H9 (cell line): Measurements from ENCODE around the gene B4GALNT2. TPM values are rescaled to one million over a fixed set of nuclear protein-coding genes. Genes with fewer than 3 reads are reported as not detected.

Experiments
- DNase-seq: peaks from one replicate; pipeline ENCODE4 v3.0.0-alpha.2; 2017
- H2AFZ ChIP-seq: one replicate; pipeline ENCODE4 v1.6.1; 2013; ENCODE audit warnings: mild to moderate bottlenecking, low read length, control low read depth, moderate library complexity
- H2AK5ac ChIP-seq: 2 replicates; pipeline ENCODE4 v1.6.1; 2013; ENCODE audit warnings: low read length, control low read depth, mixed read lengths; ENCODE audit not compliant: insufficient read length
- H2BK120ac ChIP-seq: one replicate; pipeline ENCODE4 v1.6.1; 2013; ENCODE audit warnings: low read depth, mild to moderate bottlenecking, low read length, control low read depth, inconsistent platforms; ENCODE audit not compliant: poor library complexity, severe bottlenecking
- H2BK12ac ChIP-seq: 2 replicates; pipeline ENCODE4 v1.6.1; 2013; ENCODE audit warnings: low read length, control low read depth, mixed read lengths, low read depth; ENCODE audit not compliant: insufficient read length
- H2BK15ac ChIP-seq: 2 replicates; pipeline ENCODE4 v1.6.1; 2013; ENCODE audit warnings: low read depth, low read length, control low read depth
- H2BK20ac ChIP-seq: one replicate; pipeline ENCODE4 v1.6.1; 2013; ENCODE audit warnings: low read depth, mild to moderate bottlenecking, low read length, control low read depth, inconsistent platforms; ENCODE audit not compliant: poor library complexity, severe bottlenecking
- H2BK5ac ChIP-seq: 2 replicates; pipeline ENCODE4 v1.6.1; 2013; ENCODE audit warnings: low read length, control low read depth, mixed read lengths; ENCODE audit not compliant: insufficient read length
- H3K14ac ChIP-seq: 2 replicates; pipeline ENCODE4 v1.6.1; 2013; ENCODE audit warnings: low read length, control low read depth; ENCODE audit not compliant: insufficient read depth
- H3K18ac ChIP-seq: 2 replicates; pipeline ENCODE4 v1.6.1; 2013; ENCODE audit warnings: low read depth, mild to moderate bottlenecking, mixed read lengths, low read length, control low read depth; ENCODE audit not compliant: insufficient read length
- H3K23ac ChIP-seq: 2 replicates; pipeline ENCODE4 v1.6.1; 2013; ENCODE audit warnings: low read length, control low read depth, mixed read lengths, low read depth; ENCODE audit not compliant: insufficient read length
- H3K23me2 ChIP-seq: 2 replicates; pipeline ENCODE4 v1.6.1; 2013; ENCODE audit warnings: low read depth, mild to moderate bottlenecking, mixed read lengths, low read length, control low read depth; ENCODE audit not compliant: insufficient read length, poor library complexity, severe bottlenecking
- H3K27ac ChIP-seq: 2 replicates; pipeline ENCODE4 v1.5.1; 2013; ENCODE audit warnings: low read length, control low read depth, mixed read lengths, low read depth; ENCODE audit not compliant: insufficient read length
- H3K27me3 ChIP-seq: 2 replicates; pipeline ENCODE4 v1.6.1; 2013; ENCODE audit warnings: low read length, control low read depth, inconsistent platforms; ENCODE audit not compliant: insufficient read depth
- H3K4ac ChIP-seq: 2 replicates; pipeline ENCODE4 v1.6.1; 2013; ENCODE audit warnings: low read depth, mild to moderate bottlenecking, control low read depth, inconsistent platforms, low read length, moderate library complexity
- H3K4me1 ChIP-seq: 2 replicates; pipeline ENCODE4 v1.6.1; 2013; ENCODE audit warnings: low read length, control low read depth, inconsistent platforms; ENCODE audit not compliant: insufficient read depth
- H3K4me2 ChIP-seq: 2 replicates; pipeline ENCODE4 v1.6.1; 2013; ENCODE audit warnings: low read length, control low read depth, mixed read lengths; ENCODE audit not compliant: insufficient read length, insufficient read depth
- H3K56ac ChIP-seq: 2 replicates; pipeline ENCODE4 v1.6.1; 2013; ENCODE audit warnings: low read depth, mild to moderate bottlenecking, mixed read lengths, low read length, control low read depth; ENCODE audit not compliant: insufficient read length
- H3K79me1 ChIP-seq: 2 replicates; pipeline ENCODE4 v1.6.1; 2013; ENCODE audit warnings: low read depth, mild to moderate bottlenecking, moderate library complexity, low read length, control low read depth, inconsistent platforms; ENCODE audit not compliant: insufficient read depth, poor library complexity, severe bottlenecking
- H3K79me2 ChIP-seq: 2 replicates; pipeline ENCODE4 v1.6.1; 2013; ENCODE audit warnings: low read length, control low read depth, inconsistent platforms; ENCODE audit not compliant: insufficient read depth
- H3K9ac ChIP-seq: 2 replicates; pipeline ENCODE4 v1.6.1; 2013; ENCODE audit warnings: low read length, control low read depth, mixed read lengths; ENCODE audit not compliant: insufficient read length; ENCODE audit errors: extremely low read depth
- H3K9me3 ChIP-seq: one replicate; pipeline ENCODE4 v1.6.1; 2013; ENCODE audit warnings: low read depth, low read length, inconsistent platforms; ENCODE audit not compliant: control insufficient read depth
- H3T11ph ChIP-seq: one replicate; pipeline ENCODE4 v1.6.1; 2013; ENCODE audit warnings: mild to moderate bottlenecking, low read length, control low read depth, inconsistent platforms
- H4K20me1 ChIP-seq: one replicate; pipeline ENCODE4 v1.6.1; 2013; ENCODE audit not compliant: control insufficient read depth, insufficient read length, insufficient read depth
- H4K5ac ChIP-seq: 2 replicates; pipeline ENCODE4 v1.6.1; 2013; ENCODE audit warnings: low read depth, mild to moderate bottlenecking, mixed read lengths, low read length, control low read depth; ENCODE audit not compliant: insufficient read length
- H4K8ac ChIP-seq: replicated peaks from 2 replicates; pipeline ENCODE4 v1.6.1; 2013; ENCODE audit warnings: low read length, control low read depth, mixed read lengths, low read depth; ENCODE audit not compliant: insufficient read length
- H4K91ac ChIP-seq: 2 replicates; pipeline ENCODE4 v1.6.1; 2013; ENCODE audit warnings: low read depth, mild to moderate bottlenecking, moderate library complexity, mixed read lengths, low read length, control low read depth; ENCODE audit not compliant: insufficient read length
- H3K27ac Mint-ChIP-seq, 3 experiments: 2 replicates in 2 of 3; 3 replicates in 1 of 3; pipeline ENCODE4 v1.8.0; 2020 to 2021; ENCODE audit warnings: mixed read lengths in 3 of 3, mild to moderate bottlenecking in 1 of 3, moderate library complexity in 1 of 3
- H3K27me3 Mint-ChIP-seq: 2 replicates; pipeline ENCODE4 v1.8.0; 2021; ENCODE audit warnings: low read depth, mild to moderate bottlenecking, moderate library complexity, mixed read lengths
- H3K36me3 Mint-ChIP-seq, 3 experiments: 2 replicates in 2 of 3; 3 replicates in 1 of 3; pipeline ENCODE4 v1.8.0; 2020 to 2021; ENCODE audit warnings: low read depth in 3 of 3, mixed read lengths in 3 of 3; ENCODE audit not compliant: insufficient read depth in 1 of 3
- H3K4me1 Mint-ChIP-seq, 2 experiments: 2 replicates each; pipeline ENCODE4 v1.8.0; 2020; ENCODE audit warnings: mixed read lengths in 2 of 2
- H3K4me3 Mint-ChIP-seq, 2 experiments: 2 replicates in 1 of 2; 3 replicates in 1 of 2; pipeline ENCODE4 v1.8.0; 2020 to 2021; ENCODE audit warnings: mild to moderate bottlenecking in 2 of 2, mixed read lengths in 2 of 2, moderate library complexity in 1 of 2
- H3K9me3 Mint-ChIP-seq, 2 experiments: 2 replicates in 1 of 2; 3 replicates in 1 of 2; pipeline ENCODE4 v1.8.0; 2020; ENCODE audit warnings: mild to moderate bottlenecking in 2 of 2, mixed read lengths in 2 of 2, moderate library complexity in 1 of 2
- WGBS: extraction: QIAGEN DNeasy Blood & Tissue Kit; methylation state at CpG from one replicate; pipeline ENCODE4 v1.1.7; 2013; ENCODE audit warnings: missing lambda C conversion rate, low lambda C conversion rate, mixed read lengths; ENCODE audit not compliant: insufficient read length; ENCODE audit errors: extremely low coverage; 5-methylcytosine and 5-hydroxymethylcytosine counted together
- total RNA-seq: library from RNA; stranded (reverse); gene quantifications from 2 replicates; pipeline ENCODE4 v1.2.1, GENCODE V29; 2021
- TF ChIP-seq, protein P1 (sequence below): fragments of 200-600 bp; sonication (generic); conservative IDR thresholded peaks from 3 replicates; pipeline ENCODE4 v1.8.0; 2021; ENCODE audit warnings: antibody characterized with exemption, mild to moderate bottlenecking

Gene B4GALNT2
- total RNA-seq, 1 experiment from 2014 or later: not detected

DNA sequence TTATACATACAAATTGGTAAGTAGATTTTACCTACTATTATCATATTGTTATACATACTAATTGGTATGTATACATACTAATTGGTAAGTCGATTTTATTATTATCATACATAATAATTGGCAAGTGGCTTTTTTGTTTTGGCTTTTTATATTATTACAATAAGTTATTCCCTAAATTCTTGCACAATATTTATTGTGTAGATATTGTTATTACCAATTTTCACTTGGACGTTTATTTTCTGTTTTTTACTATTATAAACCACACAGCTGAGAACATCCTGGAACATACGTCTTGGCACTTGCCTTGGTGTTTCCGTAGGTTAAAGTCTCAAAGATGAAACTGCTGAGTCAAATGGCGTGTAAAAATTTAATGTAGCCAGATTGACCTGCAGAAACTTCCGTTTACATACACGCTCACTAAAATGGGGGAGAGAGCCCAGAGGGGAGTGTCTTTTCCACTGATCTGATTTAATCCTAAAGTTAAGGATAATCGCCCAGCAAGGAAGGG lies 58.9 kb downstream of the B4GALNT2 start:
- Histone ChIP-seq H3K4me2 (peak overlapping the region; percentile 95), H2BK20ac (no peak overlapping the region), H3T11ph (no peak overlapping the region), H4K20me1 (no peaks in the 10 kb centered on the region), H3K23me2 (peaks cover 6% of the 10 kb centered on the region), H2AK5ac (no peak overlapping the region), H4K8ac (no peak overlapping the region), H3K79me1 (no peaks in the 10 kb centered on the region), H3K18ac (no peak overlapping the region), H2BK5ac (no peak overlapping the region), H3K9me3 (no peaks in the 10 kb centered on the region), H3K4ac (no peak overlapping the region), H2BK15ac (no peak overlapping the region), H3K9ac (peak overlapping the region; percentile 85), H4K91ac (no peak overlapping the region), H3K79me2 (no peaks in the 10 kb centered on the region), H2AFZ (peak overlapping the region; percentile 48), H3K56ac (no peak overlapping the region), H3K27me3 (no peaks in the 10 kb centered on the region), H3K27ac (no peak overlapping the region), H3K14ac (peak overlapping the region; percentile 97), H2BK12ac (no peak overlapping the region), H3K23ac (no peak overlapping the region), H3K4me1 (no peaks in the 10 kb centered on the region; the same call in 1 of the 2 replicates), H4K5ac (peak overlapping the region; percentile 44), H2BK120ac (no peak overlapping the region)
- H3K27ac Mint-ChIP-seq: peak overlapping the region; percentile 92 to 98 (median 94); a peak in 6 of 7 replicates
- TF ChIP-seq, protein P1, sequence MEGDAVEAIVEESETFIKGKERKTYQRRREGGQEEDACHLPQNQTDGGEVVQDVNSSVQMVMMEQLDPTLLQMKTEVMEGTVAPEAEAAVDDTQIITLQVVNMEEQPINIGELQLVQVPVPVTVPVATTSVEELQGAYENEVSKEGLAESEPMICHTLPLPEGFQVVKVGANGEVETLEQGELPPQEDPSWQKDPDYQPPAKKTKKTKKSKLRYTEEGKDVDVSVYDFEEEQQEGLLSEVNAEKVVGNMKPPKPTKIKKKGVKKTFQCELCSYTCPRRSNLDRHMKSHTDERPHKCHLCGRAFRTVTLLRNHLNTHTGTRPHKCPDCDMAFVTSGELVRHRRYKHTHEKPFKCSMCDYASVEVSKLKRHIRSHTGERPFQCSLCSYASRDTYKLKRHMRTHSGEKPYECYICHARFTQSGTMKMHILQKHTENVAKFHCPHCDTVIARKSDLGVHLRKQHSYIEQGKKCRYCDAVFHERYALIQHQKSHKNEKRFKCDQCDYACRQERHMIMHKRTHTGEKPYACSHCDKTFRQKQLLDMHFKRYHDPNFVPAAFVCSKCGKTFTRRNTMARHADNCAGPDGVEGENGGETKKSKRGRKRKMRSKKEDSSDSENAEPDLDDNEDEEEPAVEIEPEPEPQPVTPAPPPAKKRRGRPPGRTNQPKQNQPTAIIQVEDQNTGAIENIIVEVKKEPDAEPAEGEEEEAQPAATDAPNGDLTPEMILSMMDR: no peak
- H3K4me3 Mint-ChIP-seq: peak overlapping the region; percentile 91 to 92
- peaks cover 0 to under 1% of the 10 kb centered on the region in 2 experiments; a peak in 1 of 5 replicates for H3K9me3 Mint-ChIP-seq
- H3K36me3 Mint-ChIP-seq: no peaks in the 10 kb centered on the region; a peak in 1 of 7 replicates
- peaks cover 8 to 10% of the 10 kb centered on the region in 2 experiments for H3K4me1 Mint-ChIP-seq
- peaks cover 2% of the 10 kb centered on the region for H3K27me3 Mint-ChIP-seq
- WGBS: no CpG with 5 or more reads among the region's 8 CpGs
- no peak for DNase-seq
